Upper lobe of left lung (tissue), 6 donors: ENCODE data around the gene CCDC158. TPM values are rescaled to one million over a fixed set of nuclear protein-coding genes. Genes with fewer than 3 reads are reported as not detected.

Experiments used
- ATAC-seq, 2 donors: fragments of 200-7000 bp; cut with Tn5 transposase; one replicate each; pipeline ENCODE4 v1.9.1; 2022; ENCODE audit warnings: mild to moderate bottlenecking in 2 of 2, moderate library complexity in 2 of 2; ENCODE audit not compliant: low FRiP score in 2 of 2
- DNase-seq, 2 donors: peaks; one replicate each; pipeline ENCODE4 v3.0.0-alpha.2; 2019 to 2020
- H3K27ac ChIP-seq, 4 donors: fragments of 200-600 bp; sonication (generic); one replicate each; pipeline ENCODE4 v1.5.1; 2016 to 2019
- H3K27me3 ChIP-seq, 4 donors: fragments of 200-600 bp; sonication (generic); one replicate each; pipeline ENCODE4 v1.5.1; 2017 to 2019
- H3K36me3 ChIP-seq, 4 donors: fragments of 200-600 bp; sonication (generic); one replicate each; pipeline ENCODE4 v1.5.1; 2016 to 2019
- H3K4me1 ChIP-seq, 4 donors: fragments of 200-600 bp; sonication (generic); one replicate each; pipeline ENCODE4 v1.5.1; 2018 to 2019
- H3K4me3 ChIP-seq, 4 donors: fragments of 200-600 bp; sonication (generic); one replicate each; pipeline ENCODE4 v1.5.1; 2017 to 2019; ENCODE audit warnings: mild to moderate bottlenecking in 2 of 4, moderate library complexity in 1 of 4
- H3K9me3 ChIP-seq, 4 donors: fragments of 200-600 bp; sonication (generic); one replicate each; pipeline ENCODE4 v1.5.1; 2018 to 2019
- CTCF ChIP-seq, 6 experiments: fragments of 450-650 bp in 4 of 6; fragments of 200-600 bp in 2 of 6; sonication (generic) in 2 of 6; IDR thresholded peaks; one replicate each; pipeline ENCODE4 v1.5.1; 2016 to 2019; ENCODE audit warnings: antibody characterized with exemption in 6 of 6
- EP300 ChIP-seq, 4 donors: sonication (generic); formaldehyde crosslinking; IDR thresholded peaks; one replicate each; pipeline ENCODE4 v1.5.1; 2017; ENCODE audit warnings: antibody characterized with exemption in 4 of 4, control low read depth in 2 of 4
- POLR2A ChIP-seq, 4 donors: fragments of 450-650 bp; IDR thresholded peaks; one replicate each; pipeline ENCODE4 v1.5.1; 2016 to 2017; ENCODE audit warnings: antibody characterized with exemption in 4 of 4, mild to moderate bottlenecking in 2 of 4
- POLR2AphosphoS5 ChIP-seq, 2 donors: sonication (generic); formaldehyde crosslinking; IDR thresholded peaks; one replicate each; pipeline ENCODE4 v1.5.1; 2017; ENCODE audit warnings: antibody characterized with exemption in 2 of 2
- WGBS, 2 donors: methylation state at CpG; one replicate each; pipeline ENCODE4 v1.1.5; 2017 to 2018; 5-methylcytosine and 5-hydroxymethylcytosine counted together
- total RNA-seq, 6 donors: library from RNA; depleted of rRNA in 4 of 6; stranded (reverse); fragments of >200 nt in 4 of 6; gene quantifications; one replicate each; pipeline versions ENCODE4 v1.1.0 to v1.2.1, GENCODE V29; 2016 to 2021
- donor health status: DM: no; HTN: no; CAD: no; lungs with moderate emphysema.
- donor health status: DM: no; HTN: yes; CAD: no; lungs with severe emphysema.

CCDC158 gene
- total RNA-seq, 6 donors from 2014 or later: 0.11 to 1.0 (median 0.37) TPM; not detected in 1

- TF ChIP-seq EP300 (IDR thresholded peaks at IDR 0.05): no peak
- TF ChIP-seq POLR2A (IDR thresholded peaks at IDR 0.05): no peak
- no peak for TF ChIP-seq POLR2AphosphoS5 (IDR thresholded peaks at IDR 0.05)
- TF ChIP-seq CTCF (IDR thresholded peaks at IDR 0.05): no peak
- ATAC-seq (no peak), DNase-seq (no peak)
- 86 to 93% methylated on average over 2 of the region's 2 CpGs for WGBS, 2 donors
- H3K4me1 ChIP-seq: no peaks in the 10 kb centered on the region
- no peaks in the 10 kb centered on the region for H3K27me3 ChIP-seq
- no peaks in the 10 kb centered on the region for H3K9me3 ChIP-seq
- no peak overlapping the region for H3K4me3 ChIP-seq
- no peaks in the 10 kb centered on the region for H3K36me3 ChIP-seq
- H3K27ac ChIP-seq: no peak overlapping the region
Measured at GRCh38 chr4:76445911-76446310, 25.0 kb upstream of the CCDC158 start.

- no peak for DNase-seq
- Histone ChIP-seq H3K27me3 (no peaks in the 10 kb centered on the region), H3K9me3 (no peaks in the 10 kb centered on the region), H3K4me1 (no peaks in the 10 kb centered on the region), H3K36me3 (no peaks in the 10 kb centered on the region), H3K4me3 (no peak overlapping the region), H3K27ac (no peak overlapping the region)
- TF ChIP-seq CTCF (IDR thresholded peaks at IDR 0.05) (no peak), POLR2A (IDR thresholded peaks at IDR 0.05) (no peak), EP300 (IDR thresholded peaks at IDR 0.05) (no peak), POLR2AphosphoS5 (IDR thresholded peaks at IDR 0.05) (no peak)
- ATAC-seq: no peak
- WGBS, 2 donors: 87 to 96% methylated on average over 1 of the region's 1 CpG
Measured at GRCh38 chr4:76443376-76443775, 22.4 kb upstream of the CCDC158 start.

GRCh38 chr4:76442807-76443206 lies 21.9 kb upstream of the CCDC158 start:
- no peak overlapping the region for H3K27ac ChIP-seq
- DNase-seq (no peak), ATAC-seq (no peak)
- H3K4me1 ChIP-seq: no peaks in the 10 kb centered on the region
- no peaks in the 10 kb centered on the region for H3K9me3 ChIP-seq
- H3K36me3 ChIP-seq: no peaks in the 10 kb centered on the region
- no peak overlapping the region for H3K4me3 ChIP-seq
- no peaks in the 10 kb centered on the region for H3K27me3 ChIP-seq
- no peak for TF ChIP-seq POLR2AphosphoS5 (IDR thresholded peaks at IDR 0.05)
- TF ChIP-seq CTCF (IDR thresholded peaks at IDR 0.05): no peak
- no peak for TF ChIP-seq POLR2A (IDR thresholded peaks at IDR 0.05)
- no peak for TF ChIP-seq EP300 (IDR thresholded peaks at IDR 0.05)
- WGBS, 2 donors: 81 to 88% methylated on average over 3 of the region's 3 CpGs

- Histone ChIP-seq H3K4me1 (no peaks in the 10 kb centered on the region), H3K27me3 (no peaks in the 10 kb centered on the region), H3K4me3 (no peak overlapping the region), H3K9me3 (no peaks in the 10 kb centered on the region), H3K27ac (no peak overlapping the region), H3K36me3 (no peaks in the 10 kb centered on the region)
- TF ChIP-seq EP300 (IDR thresholded peaks at IDR 0.05) (no peak), POLR2A (IDR thresholded peaks at IDR 0.05) (no peak), POLR2AphosphoS5 (IDR thresholded peaks at IDR 0.05) (no peak), CTCF (IDR thresholded peaks at IDR 0.05) (no peak)
- DNase-seq (no peak), ATAC-seq (no peak)
- WGBS, 2 donors: 87 to 94% methylated on average over 9 of the region's 9 CpGs
Measured at GRCh38 chr4:76441881-76442280, 20.9 kb upstream of the CCDC158 start.

- TF ChIP-seq EP300 (IDR thresholded peaks at IDR 0.05) (no peak), POLR2A (IDR thresholded peaks at IDR 0.05) (no peak), POLR2AphosphoS5 (IDR thresholded peaks at IDR 0.05) (no peak), CTCF (IDR thresholded peaks at IDR 0.05) (no peak)
- Histone ChIP-seq H3K9me3 (no peaks in the 10 kb centered on the region), H3K4me1 (peaks cover 0 to 11% (median 0%) of the 10 kb centered on the region in 4 donors), H3K36me3 (no peaks in the 10 kb centered on the region), H3K4me3 (no peak overlapping the region), H3K27me3 (no peaks in the 10 kb centered on the region), H3K27ac (no peak overlapping the region)
- ATAC-seq (no peak), DNase-seq (no peak)
- WGBS, 2 donors: 94 to 95% methylated on average over 2 of the region's 2 CpGs
Measured at GRCh38 chr4:76439491-76439890, 18.6 kb upstream of the CCDC158 start.
